ENCODE results near the gene KDM2A.

GRCh38 chr11:67252831-67253239, 133.8 kb downstream of the KDM2A start:
- TF ChIP-seq EZH2 (IDR thresholded peaks at IDR 0.05; ENCODE audit: borderline replicate concordance, low read depth, low read length, severe bottlenecking) (no peak), CTCF (IDR thresholded peaks at IDR 0.05; ENCODE audit: extremely low read depth in 1 of 2, insufficient read depth in 1 of 2, low read depth in 1 of 2, low read length in 2 of 2) (peak; percentile 20 to 47), POLR2AphosphoS5 (IDR thresholded peaks at IDR 0.05; ENCODE audit: insufficient read depth, low read depth, low read length) (no peak), POLR2A (IDR thresholded peaks at IDR 0.05; ENCODE audit: low read depth, low read length) (no peak), MAX (IDR thresholded peaks at IDR 0.05; ENCODE audit: insufficient read depth, insufficient read length) (no peak), JUN (IDR thresholded peaks at IDR 0.05; ENCODE audit: borderline replicate concordance, insufficient read depth, insufficient read length, low read depth) (no peak), GATA2 (IDR thresholded peaks at IDR 0.05; ENCODE audit: insufficient read depth, insufficient read length, low read depth, low read length) (no peak), MYC (IDR thresholded peaks at IDR 0.05; ENCODE audit: low read depth, low read length) (no peak)
